BE2C (cell line): ENCODE results near the gene IST1.

Source experiments
- DNase-seq: peaks from one replicate; pipeline ENCODE4 v3.0.0-alpha.2; 2020
- H3K27me3 ChIP-seq: fragments of 250-450 bp; sonication (Bioruptor Pico); 2 replicates; pipeline ENCODE4 v1.5.1; 2020; ENCODE audit warnings: mild to moderate bottlenecking
- H3K36me3 ChIP-seq: fragments of 250-450 bp; sonication (Bioruptor Pico); 2 replicates; pipeline ENCODE4 v1.5.1; 2020; ENCODE audit warnings: mild to moderate bottlenecking
- H3K4me1 ChIP-seq: fragments of 250-450 bp; sonication (Bioruptor Pico); 2 replicates; pipeline ENCODE4 v1.5.1; 2020
- H3K4me3 ChIP-seq: 2 replicates; pipeline ENCODE4 v1.5.1; 2011; ENCODE audit warnings: low read depth, low read length
- H3K9me3 ChIP-seq: fragments of 250-450 bp; sonication (Bioruptor Pico); 2 replicates; pipeline ENCODE4 v1.5.1; 2020
- TF ChIP-seq, protein P1 (sequence below): IDR thresholded peaks from 2 replicates; pipeline ENCODE4 v1.5.1; 2012; ENCODE audit warnings: mild to moderate bottlenecking, low read depth, low read length

Gene IST1

GRCh38 chr16:71956486-71956885 lies 61.2 kb downstream of the IST1 start:
- DNase-seq: no peak
- no peaks in the 10 kb centered on the region for H3K9me3 ChIP-seq
- H3K4me3 ChIP-seq: no peak overlapping the region
- H3K27me3 ChIP-seq: peaks cover 16% of the 10 kb centered on the region
- TF ChIP-seq, protein P1, sequence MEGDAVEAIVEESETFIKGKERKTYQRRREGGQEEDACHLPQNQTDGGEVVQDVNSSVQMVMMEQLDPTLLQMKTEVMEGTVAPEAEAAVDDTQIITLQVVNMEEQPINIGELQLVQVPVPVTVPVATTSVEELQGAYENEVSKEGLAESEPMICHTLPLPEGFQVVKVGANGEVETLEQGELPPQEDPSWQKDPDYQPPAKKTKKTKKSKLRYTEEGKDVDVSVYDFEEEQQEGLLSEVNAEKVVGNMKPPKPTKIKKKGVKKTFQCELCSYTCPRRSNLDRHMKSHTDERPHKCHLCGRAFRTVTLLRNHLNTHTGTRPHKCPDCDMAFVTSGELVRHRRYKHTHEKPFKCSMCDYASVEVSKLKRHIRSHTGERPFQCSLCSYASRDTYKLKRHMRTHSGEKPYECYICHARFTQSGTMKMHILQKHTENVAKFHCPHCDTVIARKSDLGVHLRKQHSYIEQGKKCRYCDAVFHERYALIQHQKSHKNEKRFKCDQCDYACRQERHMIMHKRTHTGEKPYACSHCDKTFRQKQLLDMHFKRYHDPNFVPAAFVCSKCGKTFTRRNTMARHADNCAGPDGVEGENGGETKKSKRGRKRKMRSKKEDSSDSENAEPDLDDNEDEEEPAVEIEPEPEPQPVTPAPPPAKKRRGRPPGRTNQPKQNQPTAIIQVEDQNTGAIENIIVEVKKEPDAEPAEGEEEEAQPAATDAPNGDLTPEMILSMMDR: no peak
- H3K36me3 ChIP-seq: no peaks in the 10 kb centered on the region
- no peaks in the 10 kb centered on the region for H3K4me1 ChIP-seq

DNA sequence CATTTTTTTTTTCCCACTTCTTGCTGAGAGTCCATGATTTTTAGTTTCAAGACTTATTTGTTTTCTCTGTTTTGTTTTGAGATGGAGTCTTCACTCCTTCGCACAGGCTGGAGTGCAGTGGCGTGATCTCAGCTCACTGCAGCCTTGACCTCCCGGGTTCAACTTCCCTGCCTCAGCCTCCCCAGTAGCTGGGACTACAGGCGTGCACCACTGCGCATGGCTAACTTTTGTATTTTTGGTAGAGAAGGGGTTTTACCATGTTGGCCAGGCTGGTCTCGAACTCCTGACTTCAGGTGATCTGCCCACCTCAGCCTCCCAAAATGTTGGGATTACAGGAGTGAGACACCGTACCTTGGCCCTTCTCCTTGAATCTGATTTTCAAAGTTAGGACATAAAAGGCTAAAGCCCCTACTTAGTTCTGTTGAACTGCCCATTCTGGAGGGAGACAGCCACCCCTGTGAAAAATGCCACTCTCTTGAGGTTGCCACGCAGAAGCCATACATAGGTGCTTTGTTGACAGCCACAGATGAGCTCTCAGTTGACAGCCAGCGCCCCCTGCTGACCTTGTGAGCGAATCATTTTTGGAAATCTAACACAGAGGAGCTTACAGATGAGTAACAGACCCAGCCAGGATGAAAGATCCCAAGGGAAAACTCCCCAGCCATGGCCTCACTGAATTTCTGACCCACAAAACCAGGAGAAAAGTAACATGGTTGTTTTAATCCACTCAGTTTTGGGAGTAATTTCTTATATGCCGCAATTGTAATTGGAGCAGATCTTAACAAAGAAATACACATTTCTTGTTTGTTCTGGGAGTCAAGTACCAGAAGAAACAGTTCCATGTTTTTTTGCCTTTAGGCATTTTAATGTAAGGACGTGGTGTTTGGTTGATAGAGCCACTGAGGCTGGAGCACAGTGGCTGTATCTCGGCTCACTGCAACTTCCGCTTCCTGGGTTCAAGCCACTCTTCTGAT lies 66.0 kb downstream of the IST1 start:
- Histone ChIP-seq H3K36me3 (no peaks in the 10 kb centered on the region), H3K4me3 (no peak overlapping the region), H3K27me3 (peaks cover 16% of the 10 kb centered on the region), H3K9me3 (no peaks in the 10 kb centered on the region), H3K4me1 (peaks cover 3% of the 10 kb centered on the region; the same call in 1 of the 2 replicates)
- TF ChIP-seq, protein P1: peak; percentile 93
- peak; percentile 86 for DNase-seq

DNA sequence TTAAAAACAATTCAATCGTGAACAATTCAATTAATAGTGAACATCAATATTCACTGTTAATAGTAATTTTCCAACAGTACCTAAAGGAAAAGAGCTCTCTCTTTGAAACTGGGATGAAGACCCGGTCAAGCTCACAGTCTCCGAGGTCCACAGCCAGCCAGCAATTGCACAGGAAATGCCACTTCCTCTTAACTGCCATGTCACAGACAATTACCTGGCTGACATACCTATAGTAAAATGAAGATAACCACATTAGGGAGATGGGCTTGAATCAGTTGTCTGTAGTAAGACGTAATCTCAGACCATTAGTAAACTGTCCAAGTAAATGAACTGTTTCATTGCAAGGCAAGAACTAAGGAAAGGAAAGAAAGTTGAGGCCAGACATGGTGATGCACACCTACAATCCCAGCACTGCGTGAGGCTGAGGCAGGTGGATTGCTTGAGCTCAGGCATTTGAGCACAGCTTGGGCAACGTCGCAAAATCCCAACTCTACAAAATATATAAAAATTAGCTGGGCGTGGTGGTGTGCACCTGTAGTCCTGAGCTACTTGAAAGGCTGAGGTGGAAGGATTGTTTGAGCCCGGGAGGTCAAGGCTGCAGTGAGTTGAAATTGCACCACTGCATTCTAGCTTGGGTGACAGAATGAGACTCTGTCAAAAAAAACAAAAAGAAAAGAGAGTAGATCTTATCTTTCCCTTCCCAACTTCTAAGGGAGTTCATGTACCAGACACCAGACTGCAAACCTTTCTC lies 68.0 kb downstream of the IST1 start:
- TF ChIP-seq, protein P1: no peak
- Histone ChIP-seq H3K9me3 (no peaks in the 10 kb centered on the region), H3K27me3 (peaks cover 8% of the 10 kb centered on the region), H3K4me3 (no peak overlapping the region), H3K36me3 (no peaks in the 10 kb centered on the region), H3K4me1 (peaks cover 3% of the 10 kb centered on the region; the same call in 1 of the 2 replicates)
- DNase-seq: no peak

- DNase-seq: no peak
- TF ChIP-seq, protein P1: no peak
- Histone ChIP-seq H3K36me3 (no peaks in the 10 kb centered on the region), H3K4me1 (peaks cover 3% of the 10 kb centered on the region; the same call in 1 of the 2 replicates), H3K9me3 (no peaks in the 10 kb centered on the region), H3K4me3 (no peak overlapping the region), H3K27me3 (no peaks in the 10 kb centered on the region; the same call in 1 of the 2 replicates)
These were observed 69.9 kb downstream of the IST1 start for GRCh38 chr16:71965223-71965622.

DNA sequence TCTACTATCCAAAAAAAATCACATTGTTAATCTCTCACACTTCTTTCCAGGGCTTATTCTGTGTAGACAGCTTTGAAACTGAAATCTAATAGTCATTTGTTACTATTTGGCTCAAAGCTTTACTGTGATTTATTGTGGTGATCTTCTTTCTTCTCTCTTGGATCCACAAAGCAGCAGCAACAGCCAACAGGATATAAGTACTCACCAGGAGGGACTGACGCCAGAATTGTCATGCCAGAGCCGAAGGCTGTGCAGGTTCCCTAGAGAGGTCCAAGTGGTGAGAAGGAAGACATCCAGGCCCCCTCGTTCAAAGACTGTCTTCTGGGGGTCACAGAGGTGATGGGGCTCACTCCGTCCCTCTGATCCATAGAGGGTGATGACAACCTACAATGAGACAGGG lies 71.6 kb downstream of the IST1 start:
- Histone ChIP-seq H3K36me3 (no peaks in the 10 kb centered on the region), H3K4me1 (no peaks in the 10 kb centered on the region; the same call in 1 of the 2 replicates), H3K4me3 (no peak overlapping the region), H3K27me3 (no peaks in the 10 kb centered on the region), H3K9me3 (no peaks in the 10 kb centered on the region)
- TF ChIP-seq, protein P1: no peak
- DNase-seq: no peak
